Liver (tissue), 9 donors: ENCODE measurements around the gene NLRC5. TPM values are rescaled to one million over a fixed set of nuclear protein-coding genes. Genes with fewer than 3 reads are reported as not detected.

Experiments used
- DNase-seq: peaks from one replicate; pipeline ENCODE4 v3.0.0-alpha.2; 2017; ENCODE audit warnings: low spot score
- H3K27ac ChIP-seq, 2 donors: one replicate each; pipeline ENCODE4 v1.7.0; 2013; ENCODE audit warnings: inconsistent platforms in 2 of 2, low read length in 2 of 2, control low read depth in 1 of 2, low read depth in 1 of 2, mild to moderate bottlenecking in 1 of 2
- H3K27me3 ChIP-seq, 4 donors: one replicate each; pipeline versions ENCODE4 v1.6.1 to v1.7.0; 2013; ENCODE audit warnings: low read length in 3 of 4, inconsistent platforms in 1 of 4, mild to moderate bottlenecking in 1 of 4, moderate library complexity in 1 of 4; ENCODE audit not compliant: control insufficient read depth in 4 of 4, insufficient read depth in 4 of 4
- H3K36me3 ChIP-seq, 4 donors: one replicate each; pipeline versions ENCODE4 v1.6.1 to v1.7.0; 2013; ENCODE audit warnings: low read length in 3 of 4, mild to moderate bottlenecking in 3 of 4, low read depth in 1 of 4, moderate library complexity in 1 of 4; ENCODE audit not compliant: control insufficient read depth in 4 of 4, insufficient read depth in 3 of 4
- H3K4me1 ChIP-seq, 4 donors: one replicate each; pipeline versions ENCODE4 v1.6.1 to v1.7.0; 2013; ENCODE audit warnings: low read length in 3 of 4, mild to moderate bottlenecking in 3 of 4, moderate library complexity in 1 of 4; ENCODE audit not compliant: control insufficient read depth in 4 of 4, insufficient read depth in 4 of 4
- H3K4me3 ChIP-seq, 3 donors: one replicate each; pipeline versions ENCODE4 v1.6.1 to v1.7.0; 2013; ENCODE audit warnings: low read length in 3 of 3, control low read depth in 1 of 3, low read depth in 1 of 3, mild to moderate bottlenecking in 1 of 3
- H3K9ac ChIP-seq, 2 donors: one replicate each; pipeline ENCODE4 v1.7.0; 2013; ENCODE audit warnings: low read length in 2 of 2, mild to moderate bottlenecking in 2 of 2, moderate library complexity in 2 of 2, control low read depth in 1 of 2, low read depth in 1 of 2
- H3K9me3 ChIP-seq, 4 donors: one replicate each; pipeline versions ENCODE4 v1.6.1 to v1.7.0; 2013; ENCODE audit warnings: low read length in 3 of 4; ENCODE audit not compliant: control insufficient read depth in 4 of 4
- CTCF ChIP-seq: fragments of 150-350 bp; IDR thresholded peaks from 2 replicates; pipeline ENCODE4 v1.5.1; 2017; ENCODE audit warnings: improper control_type of control experiment, low read depth, low read length; ENCODE audit not compliant: missing input control
- FOXA2 ChIP-seq: IDR thresholded peaks from 2 replicates; pipeline ENCODE4 v1.6.1; 2016; ENCODE audit warnings: antibody characterized with exemption
- GABPA ChIP-seq, 2 donors: IDR thresholded peaks in 1 of 2; conservative IDR thresholded peaks in 1 of 2; 2 replicates each; pipeline ENCODE4 v1.6.1; 2016; ENCODE audit warnings: antibody characterized with exemption in 2 of 2, mild to moderate bottlenecking in 1 of 2, moderate library complexity in 1 of 2
- HNF4A ChIP-seq, 2 donors: conservative IDR thresholded peaks; 2 replicates each; pipeline ENCODE4 v1.6.1; 2016; ENCODE audit warnings: antibody characterized with exemption in 2 of 2, mild to moderate bottlenecking in 2 of 2
- JUND ChIP-seq, 2 donors: IDR thresholded peaks; 2 replicates each; pipeline ENCODE4 v1.6.1; 2016; ENCODE audit warnings: antibody characterized with exemption in 2 of 2
- NR2F2 ChIP-seq: IDR thresholded peaks from 2 replicates; pipeline ENCODE4 v1.6.1; 2016; ENCODE audit warnings: antibody characterized with exemption
- RAD21 ChIP-seq, 2 donors: IDR thresholded peaks; 2 replicates each; pipeline ENCODE4 v1.6.1; 2016; ENCODE audit warnings: antibody characterized with exemption in 2 of 2, mild to moderate bottlenecking in 2 of 2
- REST ChIP-seq: IDR thresholded peaks from 2 replicates; pipeline ENCODE4 v1.6.1; 2016; ENCODE audit warnings: antibody characterized with exemption, mild to moderate bottlenecking
- RXRA ChIP-seq, 2 donors: IDR thresholded peaks; 2 replicates each; pipeline ENCODE4 v1.6.1; 2017 to 2018; ENCODE audit warnings: antibody characterized with exemption in 2 of 2, mild to moderate bottlenecking in 1 of 2
- TAF1 ChIP-seq: conservative IDR thresholded peaks from 2 replicates; pipeline ENCODE4 v1.6.1; 2016; ENCODE audit warnings: antibody characterized with exemption, mild to moderate bottlenecking
- YY1 ChIP-seq: IDR thresholded peaks from 2 replicates; pipeline ENCODE4 v1.6.1; 2016; ENCODE audit warnings: antibody characterized with exemption, mild to moderate bottlenecking
- WGBS: extraction: QIAGEN DNeasy Blood & Tissue Kit; methylation state at CpG from one replicate; pipeline ENCODE4 v1.1.7; 2013; 5-methylcytosine and 5-hydroxymethylcytosine counted together
- polyA plus RNA-seq, 2 donors: library from polyadenylated mRNA; stranded (reverse) in 1 of 2; unstranded in 1 of 2; fragments of 200-250 nt in 1 of 2; fragments of >200 nt in 1 of 2; fragmentation: Nextera tagmentation in 1 of 2; extraction: Ambion mirVana in 1 of 2; gene quantifications; one replicate each; pipeline versions ENCODE4 v1.2.1 to v1.2.3, GENCODE V29; 2013 to 2015
- total RNA-seq, 2 donors: library from RNA; depleted of rRNA; stranded (reverse); fragments of >200 nt; gene quantifications; one replicate each; pipeline ENCODE4 v1.2.3, GENCODE V29; 2014
- TF ChIP-seq, protein P1 (sequence below): IDR thresholded peaks from 2 replicates; pipeline ENCODE4 v1.6.1; 2016; ENCODE audit warnings: antibody characterized with exemption
- TF ChIP-seq, protein P2 (sequence below): IDR thresholded peaks from 2 replicates; pipeline ENCODE4 v1.6.1; 2016; ENCODE audit warnings: antibody characterized with exemption
- TF ChIP-seq, protein P3 (sequence below): IDR thresholded peaks from 2 replicates; pipeline ENCODE4 v1.6.1; 2016; ENCODE audit warnings: antibody characterized with exemption
- donor health status: healthy.
- donor health status: healthy.
- donor health status: healthy.
- donor health status: healthy.
- donor health status: healthy.

NLRC5 gene
- total and polyA plus RNA-seq, 4 donors = 4.7 to 23.3 (median 8.8) TPM

GRCh38 chr16:57123216-57123973 lies 134.0 kb downstream of the NLRC5 start (continued):
- TF ChIP-seq, protein P1, sequence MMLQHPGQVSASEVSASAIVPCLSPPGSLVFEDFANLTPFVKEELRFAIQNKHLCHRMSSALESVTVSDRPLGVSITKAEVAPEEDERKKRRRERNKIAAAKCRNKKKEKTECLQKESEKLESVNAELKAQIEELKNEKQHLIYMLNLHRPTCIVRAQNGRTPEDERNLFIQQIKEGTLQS = no peak
- no peak for TF ChIP-seq NR2F2
- no peak for TF ChIP-seq GABPA (IDR thresholded peaks at IDR 0.05 in 1 of 2, conservative IDR thresholded peaks at IDR 0.05 in 1 of 2)
- TF ChIP-seq FOXA2 = no peak
- TF ChIP-seq, protein P2, sequence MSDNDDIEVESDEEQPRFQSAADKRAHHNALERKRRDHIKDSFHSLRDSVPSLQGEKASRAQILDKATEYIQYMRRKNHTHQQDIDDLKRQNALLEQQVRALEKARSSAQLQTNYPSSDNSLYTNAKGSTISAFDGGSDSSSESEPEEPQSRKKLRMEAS = no peak
- TF ChIP-seq RXRA (IDR thresholded peaks at IDR 0.05) = no peak

DNA sequence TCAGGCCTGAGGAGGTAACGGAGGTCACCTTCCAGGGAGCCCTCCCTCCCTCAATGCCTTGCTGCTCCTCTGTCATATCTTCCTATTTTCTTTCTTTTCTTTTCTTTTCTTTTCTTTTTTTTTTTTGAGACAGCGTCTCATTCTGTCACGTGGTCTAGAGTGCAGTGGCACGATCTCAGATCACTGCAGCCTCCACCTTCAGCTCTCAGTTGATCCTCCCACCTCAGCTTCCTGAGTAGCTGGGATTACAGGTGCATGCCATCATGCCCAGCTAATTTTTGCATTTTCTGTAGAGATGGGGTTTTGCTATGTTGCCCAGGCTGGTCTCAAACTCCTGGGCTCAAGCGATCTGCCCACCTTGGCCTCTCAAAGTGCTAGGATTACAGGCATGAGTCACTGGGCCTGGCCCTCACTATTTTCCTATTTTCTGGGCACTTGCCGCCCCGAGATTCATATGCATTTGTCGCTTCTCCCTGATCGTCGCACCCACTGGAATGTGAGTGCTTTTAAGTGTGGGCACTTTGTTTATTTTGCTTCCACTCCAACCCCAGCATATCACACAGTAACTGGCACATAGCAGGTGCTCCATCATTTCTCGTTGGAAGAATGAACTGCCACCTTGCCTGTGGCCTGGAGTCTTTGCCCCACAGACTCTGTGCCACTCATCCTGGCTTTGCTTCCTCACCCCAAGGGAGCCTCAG lies 134.8 kb downstream of the NLRC5 start:
- H3K4me3 ChIP-seq = no peak overlapping the region
- no peaks in the 10 kb centered on the region for H3K27me3 ChIP-seq
- no peak overlapping the region for H3K27ac ChIP-seq
- H3K9ac ChIP-seq = no peak overlapping the region
- TF ChIP-seq FOXA2 = no peak
- TF ChIP-seq, protein P2 = no peak
- TF ChIP-seq TAF1 = no peak
- TF ChIP-seq, protein P3, sequence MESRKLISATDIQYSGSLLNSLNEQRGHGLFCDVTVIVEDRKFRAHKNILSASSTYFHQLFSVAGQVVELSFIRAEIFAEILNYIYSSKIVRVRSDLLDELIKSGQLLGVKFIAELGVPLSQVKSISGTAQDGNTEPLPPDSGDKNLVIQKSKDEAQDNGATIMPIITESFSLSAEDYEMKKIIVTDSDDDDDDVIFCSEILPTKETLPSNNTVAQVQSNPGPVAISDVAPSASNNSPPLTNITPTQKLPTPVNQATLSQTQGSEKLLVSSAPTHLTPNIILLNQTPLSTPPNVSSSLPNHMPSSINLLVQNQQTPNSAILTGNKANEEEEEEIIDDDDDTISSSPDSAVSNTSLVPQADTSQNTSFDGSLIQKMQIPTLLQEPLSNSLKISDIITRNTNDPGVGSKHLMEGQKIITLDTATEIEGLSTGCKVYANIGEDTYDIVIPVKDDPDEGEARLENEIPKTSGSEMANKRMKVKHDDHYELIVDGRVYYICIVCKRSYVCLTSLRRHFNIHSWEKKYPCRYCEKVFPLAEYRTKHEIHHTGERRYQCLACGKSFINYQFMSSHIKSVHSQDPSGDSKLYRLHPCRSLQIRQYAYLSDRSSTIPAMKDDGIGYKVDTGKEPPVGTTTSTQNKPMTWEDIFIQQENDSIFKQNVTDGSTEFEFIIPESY = no peak
- TF ChIP-seq HNF4A (conservative IDR thresholded peaks at IDR 0.05) = no peak
- TF ChIP-seq, protein P1 = no peak
- no peak for TF ChIP-seq REST
- no peak for TF ChIP-seq JUND (IDR thresholded peaks at IDR 0.05)
- no peak for TF ChIP-seq CTCF
- no peak for TF ChIP-seq RAD21 (IDR thresholded peaks at IDR 0.05)
- TF ChIP-seq YY1 = no peak
- DNase-seq = no peak
- peaks cover 0 to 6% (median 0%) of the 10 kb centered on the region in 4 donors for H3K36me3 ChIP-seq
- 92% methylated on average over 11 of the region's 11 CpGs for WGBS
- no peaks in the 10 kb centered on the region for H3K9me3 ChIP-seq
- no peaks in the 10 kb centered on the region for H3K4me1 ChIP-seq
